GM19397 (cell line): ENCODE data around the gene ZFYVE16.
"Not testable (repeated sequence)": the region's sequence is repeated elsewhere in the genome, so short reads cannot be mapped to it uniquely, and the experiment has no call there.

Experiments used
- ATAC-seq: cut with Tn5 transposase; IDR thresholded peaks from one replicate; pipeline ENCODE4 v1.9.1; 2021; ENCODE audit warnings: mild to moderate bottlenecking, moderate library complexity; ENCODE audit not compliant: unreplicated experiment

ZFYVE16 gene

DNA sequence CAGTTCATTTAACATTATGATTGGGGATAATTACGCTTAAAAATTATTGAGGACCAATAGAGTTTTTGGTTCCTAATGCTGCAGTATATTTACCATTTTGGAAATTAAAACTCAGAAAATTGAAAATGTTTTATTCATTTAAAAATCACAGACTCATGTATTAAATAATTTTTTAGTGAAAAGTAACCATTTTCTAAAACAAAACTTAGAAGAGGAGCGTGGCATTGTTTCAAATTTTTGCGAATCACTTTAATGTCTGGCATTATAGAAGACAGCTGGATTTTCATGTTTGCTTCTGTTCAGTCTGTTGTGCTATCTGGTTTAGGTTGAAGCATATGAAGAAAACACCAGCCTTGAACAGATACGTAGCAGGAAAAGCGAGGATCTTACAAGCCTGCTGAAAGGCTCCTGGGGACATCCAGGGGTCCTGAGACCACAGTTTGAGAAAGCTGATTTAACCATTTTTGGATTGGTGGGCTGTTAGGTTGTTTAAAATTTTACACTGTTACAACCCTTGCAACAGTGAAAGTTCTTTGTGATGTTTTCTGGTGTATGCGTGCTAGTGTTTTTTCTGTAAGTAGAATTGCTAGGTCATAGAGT lies 1.6 kb downstream of the ZFYVE16 start:
- no peak for ATAC-seq

DNA sequence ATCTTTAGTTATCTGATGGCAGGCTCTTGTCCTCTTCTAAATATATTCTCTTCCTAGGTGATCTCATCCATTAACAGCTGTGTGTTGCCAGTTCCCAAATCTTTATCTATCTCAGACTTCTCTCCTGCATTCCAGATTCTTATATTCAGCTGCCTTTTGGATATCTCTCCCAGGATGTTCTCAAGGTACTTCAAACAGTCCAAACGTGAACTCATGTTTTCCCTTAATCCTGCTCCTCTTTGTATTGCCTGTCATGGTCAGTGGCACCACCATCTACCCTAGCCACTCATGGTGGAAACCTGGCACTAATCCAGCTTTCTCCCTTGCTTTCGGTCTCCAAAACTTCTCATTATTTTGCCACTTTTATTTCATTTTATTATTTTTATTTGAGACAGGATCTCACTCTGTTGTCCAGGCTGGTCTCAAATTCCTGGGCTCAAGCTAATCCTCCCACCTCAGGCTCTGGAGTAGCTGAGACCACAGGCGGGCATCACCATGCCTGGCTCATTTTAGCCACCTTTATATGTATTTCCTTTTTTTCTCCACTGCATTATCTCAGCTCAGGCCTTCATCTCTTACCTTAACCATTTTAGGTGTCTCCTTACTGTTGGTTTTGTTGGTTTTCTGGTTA lies 3.8 kb downstream of the ZFYVE16 start:
- no peak for ATAC-seq

DNA sequence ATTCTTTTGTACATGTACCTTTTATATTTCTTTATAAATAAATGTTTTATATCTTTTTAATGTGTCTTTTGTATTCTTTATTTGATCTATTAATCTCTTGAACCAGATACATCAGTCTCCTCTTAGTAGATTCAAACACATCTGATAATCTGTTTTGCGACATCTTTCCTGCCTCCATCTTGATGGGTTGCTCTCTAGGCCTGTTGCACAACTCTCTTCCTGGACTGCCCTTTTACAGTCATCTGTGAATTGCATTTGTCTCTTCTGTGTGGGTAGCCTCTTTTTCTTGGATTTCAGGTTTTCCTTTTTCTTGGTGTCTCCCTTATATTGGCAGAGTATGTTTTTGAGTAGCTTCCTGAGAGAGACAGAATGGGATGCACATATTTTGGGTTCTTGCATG lies 6.2 kb downstream of the ZFYVE16 start:
- ATAC-seq, result no peak

DNA sequence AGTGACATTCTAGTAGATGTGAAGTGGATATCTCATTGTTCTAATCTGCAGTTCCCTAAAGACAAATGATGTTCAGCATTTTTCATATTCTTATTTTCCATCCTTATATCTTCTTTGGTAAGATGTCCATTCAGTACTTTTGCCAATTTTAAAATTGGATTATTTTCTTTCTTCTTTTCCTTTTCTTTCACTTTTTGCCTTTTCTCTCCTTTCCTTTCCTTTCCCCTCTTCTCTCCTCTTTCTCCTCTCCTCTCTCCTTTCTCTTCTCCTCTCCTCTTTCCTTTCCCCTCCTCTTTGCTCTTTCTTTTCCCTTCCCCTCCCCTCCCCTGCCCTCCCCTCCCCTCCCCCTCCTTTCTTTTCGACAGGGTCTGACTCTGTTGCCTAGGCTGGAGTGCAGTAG lies 10.1 kb downstream of the ZFYVE16 start:
- no peak for ATAC-seq

DNA sequence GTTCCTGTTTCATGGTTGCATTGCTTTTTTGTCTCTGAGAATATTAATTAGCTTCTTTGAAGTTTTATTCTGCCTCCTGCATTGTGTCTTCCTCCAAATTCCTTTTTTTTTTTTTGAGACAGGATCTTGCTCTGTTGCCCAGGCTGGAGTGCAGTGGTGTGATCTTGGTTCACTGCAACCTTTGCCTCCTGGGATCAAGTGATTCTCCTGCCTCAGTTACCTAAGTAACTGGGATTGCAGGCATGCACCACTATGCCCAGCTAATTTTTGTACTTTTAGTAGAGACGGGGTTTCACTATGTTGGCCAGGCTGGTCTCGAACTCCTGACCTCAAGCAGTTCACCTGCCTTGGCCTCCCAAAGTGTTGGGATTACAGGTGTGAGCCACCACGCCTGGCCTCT lies 16.5 kb downstream of the ZFYVE16 start:
- not testable (repeated sequence) for ATAC-seq

DNA sequence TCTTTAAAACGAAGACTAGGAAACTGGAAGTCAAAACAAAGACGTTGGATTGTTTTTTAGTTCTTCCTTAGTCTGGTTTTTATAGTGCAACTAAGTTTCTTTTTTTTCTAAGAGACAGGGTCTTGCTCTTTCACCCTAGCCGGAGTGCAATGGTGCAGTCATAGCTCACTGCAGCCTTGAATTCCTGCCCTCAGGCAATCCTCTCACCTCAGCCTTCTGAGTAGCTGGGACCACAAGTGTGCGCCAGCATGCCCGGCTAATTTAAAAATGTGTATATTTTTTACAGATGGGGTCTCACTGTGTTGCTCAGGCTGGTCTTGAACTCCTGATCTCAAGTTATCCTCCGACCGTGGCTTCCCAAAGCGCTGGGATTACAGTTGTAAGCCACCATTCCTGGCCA lies 27.6 kb downstream of the ZFYVE16 start:
- no peak for ATAC-seq

DNA sequence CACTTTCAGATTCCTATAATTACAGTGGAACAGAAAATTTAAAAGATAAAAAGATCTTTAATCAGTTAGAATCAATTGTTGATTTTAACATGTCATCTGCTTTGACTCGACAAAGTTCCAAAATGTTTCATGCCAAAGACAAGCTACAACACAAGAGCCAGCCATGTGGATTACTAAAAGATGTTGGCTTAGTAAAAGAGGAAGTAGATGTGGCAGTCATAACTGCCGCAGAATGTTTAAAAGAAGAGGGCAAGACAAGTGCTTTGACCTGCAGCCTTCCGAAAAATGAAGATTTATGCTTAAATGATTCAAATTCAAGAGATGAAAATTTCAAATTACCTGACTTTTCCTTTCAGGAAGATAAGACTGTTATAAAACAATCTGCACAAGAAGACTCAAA lies 29.5 kb downstream of the ZFYVE16 start:
- ATAC-seq, result no peak

DNA sequence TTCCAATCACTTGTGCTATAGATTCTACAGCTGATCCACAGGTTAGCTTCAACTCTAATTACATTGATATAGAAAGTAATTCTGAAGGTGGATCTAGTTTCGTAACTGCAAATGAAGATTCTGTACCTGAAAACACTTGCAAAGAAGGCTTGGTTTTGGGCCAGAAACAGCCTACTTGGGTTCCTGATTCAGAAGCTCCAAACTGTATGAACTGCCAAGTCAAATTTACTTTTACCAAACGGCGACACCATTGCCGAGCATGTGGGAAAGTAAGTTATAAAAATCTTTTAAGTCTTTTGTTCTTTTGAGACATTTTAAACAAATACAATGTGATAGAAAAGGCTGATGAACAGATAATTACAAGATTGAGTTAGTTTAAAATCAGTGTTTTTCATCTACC lies 30.9 kb downstream of the ZFYVE16 start:
- ATAC-seq, result no peak

DNA sequence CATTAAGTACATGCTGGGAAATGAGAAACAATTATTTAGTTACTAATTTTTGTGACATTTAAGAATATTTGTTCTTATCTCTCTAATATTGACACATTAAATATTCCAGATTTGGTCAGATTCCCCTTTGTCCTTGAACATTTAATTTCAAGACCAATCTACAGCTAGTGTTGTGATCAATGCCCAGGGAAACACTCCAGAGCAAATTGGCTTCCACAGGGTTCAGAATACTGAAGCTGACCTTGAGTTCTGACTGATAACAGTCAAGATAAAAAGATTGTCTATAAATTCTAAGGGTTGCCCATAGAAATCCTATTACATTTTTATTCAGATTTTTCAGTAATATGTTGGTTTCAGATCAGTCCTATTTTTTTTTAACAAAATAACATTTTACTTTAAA lies 31.3 kb downstream of the ZFYVE16 start:
- ATAC-seq, result no peak

DNA sequence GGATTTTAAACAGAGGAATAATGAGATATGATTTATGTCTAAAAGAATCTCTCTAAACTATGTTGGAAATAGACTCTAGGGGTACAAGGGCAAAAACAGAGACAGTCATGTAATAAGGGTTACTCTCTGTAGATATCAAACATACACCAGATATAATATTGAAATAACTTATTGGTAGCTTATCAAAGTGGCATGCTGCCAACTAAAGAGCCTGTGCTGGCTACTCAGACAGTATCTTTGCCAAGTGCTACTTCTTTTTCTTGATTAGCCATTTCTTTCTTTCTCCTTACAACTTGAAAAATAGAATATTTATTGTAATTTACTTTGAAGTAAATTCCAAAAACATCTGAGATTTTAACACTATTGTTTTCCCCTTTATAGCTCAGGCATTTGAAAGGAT lies 34.9 kb downstream of the ZFYVE16 start:
- ATAC-seq, result no peak

DNA sequence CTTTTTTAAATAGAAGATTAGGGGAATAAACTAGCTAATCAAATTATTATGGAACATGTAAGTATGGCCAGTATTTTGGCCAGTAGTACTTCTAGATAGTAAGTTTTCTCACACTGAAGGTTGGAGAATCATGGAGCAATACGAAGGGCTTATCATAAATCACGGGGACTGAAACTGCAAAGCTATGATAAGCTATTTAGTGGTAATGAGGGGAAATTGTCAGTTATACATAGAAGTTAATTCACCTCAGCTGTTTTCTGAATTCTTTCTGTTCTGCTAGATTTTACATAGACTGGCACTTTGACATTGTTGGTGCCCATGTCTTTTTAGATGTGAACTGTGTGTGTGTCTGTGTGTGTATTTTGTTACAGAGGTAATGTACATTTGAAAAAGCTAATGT lies 45.5 kb downstream of the ZFYVE16 start:
- no peak for ATAC-seq

DNA sequence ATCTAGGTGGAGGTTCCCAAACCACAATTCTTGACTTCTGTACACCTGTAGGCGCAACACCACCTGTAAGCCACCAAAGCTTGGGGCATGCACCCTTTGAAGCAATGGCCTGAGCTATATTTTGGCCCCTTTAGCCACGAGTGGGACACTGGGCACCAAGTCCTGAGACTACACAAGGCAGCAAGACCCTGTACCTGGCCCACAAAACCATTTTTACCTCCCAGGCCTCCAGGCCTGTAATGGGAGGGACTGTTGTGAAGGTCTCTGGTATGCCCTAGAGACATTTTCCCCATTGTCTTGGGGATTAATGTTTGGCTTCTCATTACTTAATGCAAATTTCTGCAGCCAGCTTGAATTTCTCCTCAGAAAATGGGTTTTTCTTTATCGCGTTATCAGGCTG lies 55.4 kb downstream of the ZFYVE16 start:
- no peak for ATAC-seq

DNA sequence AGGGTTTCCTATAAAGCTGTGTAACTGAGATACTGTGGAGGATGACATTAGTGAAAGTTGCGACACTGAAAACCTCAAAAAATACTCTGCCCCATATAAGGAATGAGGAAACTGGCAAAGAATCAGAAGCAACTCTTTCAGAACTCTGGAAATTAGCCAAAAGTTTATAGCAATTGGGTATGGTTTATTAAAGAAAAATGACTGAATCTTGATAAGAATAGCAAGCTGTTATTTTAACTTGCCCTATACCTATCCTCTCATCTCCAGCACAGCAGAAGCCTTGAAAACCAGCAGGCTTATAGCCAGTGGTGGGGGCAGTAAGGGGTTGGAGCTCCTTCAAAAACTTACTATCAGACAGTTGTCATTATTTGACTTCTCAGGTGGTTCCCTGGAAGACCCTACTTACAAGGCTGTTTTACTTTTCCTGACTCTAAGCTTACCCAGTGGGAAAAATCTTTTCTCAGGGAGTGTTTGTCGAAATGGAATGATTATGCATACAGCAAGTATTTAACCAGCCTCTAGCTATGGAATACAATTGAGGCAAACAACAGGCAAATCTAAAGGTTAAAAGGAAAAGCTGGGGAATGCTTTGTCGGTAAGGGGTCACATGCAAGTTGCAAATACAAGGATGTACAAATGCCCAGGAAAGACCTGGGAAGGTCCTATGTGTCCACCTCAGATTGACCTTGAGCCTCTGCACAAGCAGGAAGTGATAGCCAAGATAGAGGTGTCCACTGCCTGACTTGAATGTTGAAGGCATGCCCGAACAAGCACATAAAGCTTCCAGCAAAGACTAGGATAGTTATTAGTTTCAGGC lies 59.0 kb downstream of the ZFYVE16 start:
- ATAC-seq, result no peak

DNA sequence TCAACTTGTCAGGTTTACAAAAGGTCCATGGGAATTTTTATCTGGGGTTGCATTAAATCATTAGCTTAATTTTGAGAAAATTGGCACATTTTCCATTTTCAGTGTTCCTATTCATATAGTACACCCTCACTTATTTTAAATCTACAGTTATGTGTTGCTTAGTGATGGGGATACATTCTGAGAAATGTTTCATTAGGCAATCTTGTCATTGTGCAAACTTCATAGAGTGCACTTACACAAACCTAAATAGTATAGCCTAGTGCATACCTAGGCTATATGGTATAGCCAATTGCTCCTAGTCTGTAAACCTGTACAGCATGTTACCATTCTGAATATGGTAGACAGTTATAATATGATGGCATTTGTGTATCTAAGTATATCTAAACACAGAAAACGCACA lies 60.3 kb downstream of the ZFYVE16 start:
- ATAC-seq, result no peak

DNA sequence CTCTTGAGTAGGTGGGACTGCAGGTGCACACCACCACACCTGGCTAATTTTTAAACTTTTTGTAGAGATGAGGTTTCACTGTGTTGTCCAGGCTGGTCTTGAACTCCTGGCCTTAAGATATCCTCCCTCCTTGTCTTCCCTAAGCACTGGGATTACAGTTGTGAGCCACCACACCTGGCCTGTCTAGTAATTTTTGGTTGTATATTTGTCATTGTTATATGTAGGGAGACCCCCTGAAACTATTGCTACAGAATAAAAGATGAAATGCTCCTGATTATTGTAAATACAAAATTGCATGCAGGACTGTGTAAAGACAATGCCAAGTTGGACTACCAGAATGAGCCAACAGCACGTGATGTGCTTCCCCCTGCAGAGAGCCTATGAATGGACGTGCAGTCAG lies 62.8 kb downstream of the ZFYVE16 start:
- ATAC-seq, result not testable (repeated sequence)

DNA sequence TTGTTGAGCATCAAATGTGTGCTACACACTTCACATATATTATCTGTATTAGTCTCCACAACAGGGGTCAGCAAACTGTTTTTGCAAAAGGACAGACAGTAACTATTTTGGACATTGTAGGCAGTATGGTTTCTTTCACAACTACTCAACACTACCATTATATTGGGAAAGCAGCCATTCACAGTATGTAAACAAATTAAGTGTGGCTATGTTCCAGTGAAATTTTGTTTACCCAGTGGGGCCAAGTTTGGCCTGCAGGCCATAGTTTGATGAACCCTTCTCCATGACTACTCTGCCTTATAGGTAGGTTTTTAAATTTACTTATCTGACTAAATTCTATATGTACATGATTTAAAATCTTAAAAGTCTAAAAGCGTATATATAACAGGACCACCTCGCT lies 67.1 kb downstream of the ZFYVE16 start:
- no peak for ATAC-seq

DNA sequence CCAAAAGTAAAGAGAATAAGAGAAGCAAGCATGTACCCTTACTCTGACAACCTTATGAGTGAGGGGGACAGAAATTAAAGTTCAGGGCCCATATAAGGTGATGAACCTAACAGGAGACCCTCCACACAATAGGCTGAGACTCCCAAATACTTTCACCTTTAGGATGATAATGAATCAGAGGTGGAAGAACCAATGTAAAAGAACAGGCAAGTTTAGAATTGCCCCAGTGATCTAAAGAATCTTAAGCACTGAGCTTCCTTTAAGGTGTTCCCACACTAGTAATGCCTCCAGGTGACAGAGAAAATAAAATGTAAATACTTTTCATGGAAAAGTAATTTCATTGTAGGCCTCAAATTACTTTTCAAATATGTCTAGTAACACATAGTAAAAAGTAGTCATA lies 71.8 kb downstream of the ZFYVE16 start:
- no peak for ATAC-seq

DNA sequence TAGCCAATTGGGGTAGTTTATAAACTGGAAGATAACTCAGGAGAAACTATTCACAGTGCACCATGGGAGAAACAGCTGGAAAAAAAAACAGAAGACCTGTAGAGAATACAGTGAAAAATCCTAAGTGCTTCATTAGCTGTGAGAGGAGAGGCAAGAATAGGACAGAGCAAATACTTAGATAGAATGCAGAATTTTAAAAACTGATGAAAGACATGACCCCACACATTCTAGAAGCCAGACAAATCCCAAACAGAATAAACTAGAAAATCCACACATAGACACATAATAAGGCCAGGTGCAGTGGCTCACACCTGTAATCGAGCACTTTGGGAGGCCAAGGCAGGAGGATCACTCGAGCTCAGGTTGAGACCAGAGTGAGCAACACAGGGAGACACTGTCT lies 72.5 kb downstream of the ZFYVE16 start:
- no peak for ATAC-seq

DNA sequence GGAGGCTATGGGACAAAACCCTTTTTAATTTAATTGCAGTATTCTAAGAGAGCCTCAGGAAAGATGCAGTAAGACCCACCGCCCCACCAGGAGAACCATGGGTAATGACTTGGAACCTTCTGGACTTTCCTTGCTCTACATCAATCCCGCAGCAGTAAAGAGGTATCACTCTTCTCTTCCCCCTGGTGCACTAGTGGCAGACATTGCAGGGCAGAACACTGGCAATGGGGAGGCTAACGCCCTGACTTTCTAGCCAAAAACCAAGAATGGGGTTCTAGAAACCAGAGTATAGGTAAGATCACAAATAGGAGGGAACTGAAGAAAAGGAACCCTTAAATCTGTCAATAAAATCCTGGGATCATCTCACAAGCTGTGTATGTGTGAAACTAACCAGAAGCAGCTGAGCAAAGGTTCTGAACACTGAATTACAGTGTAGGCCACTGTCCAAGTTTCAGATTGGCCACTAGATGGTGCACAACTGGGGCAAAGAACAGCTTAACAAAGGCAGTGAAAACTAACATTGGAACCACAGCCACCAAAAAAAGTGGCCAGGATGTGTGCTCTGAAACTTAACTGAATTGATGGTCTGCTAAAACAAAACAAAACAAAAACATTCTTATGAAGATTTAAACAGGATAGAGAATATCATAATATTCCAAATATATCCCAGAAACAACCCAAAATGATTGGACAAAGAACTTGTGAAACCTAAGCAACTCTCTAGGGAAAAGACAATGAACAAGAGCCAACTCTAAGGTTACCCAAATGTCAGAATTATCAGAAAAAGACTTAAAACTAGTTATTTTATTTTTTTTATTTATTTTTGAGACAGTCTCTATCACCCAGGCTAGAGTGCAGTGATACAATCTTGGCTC lies 73.4 kb downstream of the ZFYVE16 start:
- no peak for ATAC-seq

DNA sequence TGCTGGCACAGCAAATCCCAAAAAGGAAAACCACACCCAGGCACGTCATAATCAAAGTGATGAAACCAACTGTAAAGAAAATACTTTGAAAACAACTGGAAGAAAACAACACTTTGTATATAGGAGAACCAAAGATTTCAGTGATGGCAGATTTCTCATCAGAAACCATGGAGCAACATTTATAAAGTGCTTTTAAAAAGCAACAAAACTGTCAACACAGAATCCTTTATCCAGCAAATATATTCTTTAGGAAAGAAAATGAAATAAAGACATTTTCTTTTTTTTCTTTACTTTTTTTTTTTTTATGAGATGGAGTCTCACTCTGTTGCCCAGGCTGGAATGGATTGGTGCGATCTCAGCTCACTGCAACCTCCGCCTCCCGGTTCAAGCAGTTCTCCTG lies 74.7 kb downstream of the ZFYVE16 start:
- no peak for ATAC-seq

DNA sequence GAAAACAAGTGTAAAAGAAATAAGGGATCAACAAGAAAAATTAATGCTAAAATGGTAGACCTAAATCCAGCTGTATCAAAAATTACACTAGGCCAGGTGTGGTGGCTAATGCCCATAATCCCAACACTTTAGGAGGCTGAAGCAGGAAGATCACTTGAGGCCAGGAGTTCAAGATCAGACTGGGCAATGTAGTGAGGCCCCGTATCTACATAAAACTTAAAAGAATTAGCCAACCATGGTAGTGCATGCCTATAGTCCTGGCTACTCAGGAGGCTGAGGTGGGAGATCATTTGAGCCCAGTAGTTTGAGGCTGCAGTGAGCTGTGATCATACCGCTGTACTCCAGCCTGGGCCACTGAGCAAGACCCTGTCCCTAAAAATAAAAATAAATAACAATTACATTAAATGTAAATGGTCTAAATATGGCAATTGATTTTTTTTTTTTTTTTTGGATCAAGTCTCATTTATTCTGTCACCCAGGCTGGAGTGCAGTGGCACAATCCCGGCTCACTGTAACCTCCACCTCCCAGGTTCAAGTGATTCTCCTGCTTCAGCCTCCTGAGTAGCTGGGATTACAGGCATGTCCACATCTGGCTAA lies 75.9 kb downstream of the ZFYVE16 start:
- no peak for ATAC-seq
